GM12865 (cell line): Measurements from ENCODE around the gene GBX2.

Experiments
- DNase-seq: peaks from one replicate; pipeline ENCODE4 v3.0.0; 2010; ENCODE audit warnings: low read depth
- H3K4me3 ChIP-seq: 2 replicates; pipeline ENCODE4 v1.5.1; 2011; ENCODE audit warnings: mild to moderate bottlenecking, low read depth, low read length, control low read depth
- CTCF ChIP-seq: IDR thresholded peaks from 2 replicates; pipeline ENCODE4 v1.5.1; 2011; ENCODE audit warnings: low read length, control low read depth, low read depth, inconsistent platforms; ENCODE audit not compliant: insufficient read depth; ENCODE audit errors: missing control alignments

Gene GBX2

GRCh38 chr2:236190674-236191073, 22.5 kb upstream of the GBX2 start:
- no peak for DNase-seq

GRCh38 chr2:236184701-236185100, 16.5 kb upstream of the GBX2 start:
- no peak for TF ChIP-seq CTCF
- H3K4me3 ChIP-seq, result no peak overlapping the region
- DNase-seq, result no peak

More at GRCh38 chr2:236190674-236191073, 22.5 kb upstream of the GBX2 start:
- no peak overlapping the region for H3K4me3 ChIP-seq
- no peak for TF ChIP-seq CTCF

GRCh38 chr2:236180831-236181453, 12.8 kb upstream of the GBX2 start:
- DNase-seq, result peak; percentile 48
- peak; percentile 58 for TF ChIP-seq CTCF
- no peak overlapping the region for H3K4me3 ChIP-seq

GRCh38 chr2:236180076-236180816, 12.1 kb upstream of the GBX2 start:
- no peak overlapping the region for H3K4me3 ChIP-seq
- no peak for TF ChIP-seq CTCF
- no peak for DNase-seq

- no peak for TF ChIP-seq CTCF
- H3K4me3 ChIP-seq, result no peak overlapping the region
- no peak for DNase-seq
Observed at GRCh38 chr2:236179236-236180075, 11.3 kb upstream of the GBX2 start.

- no peak for TF ChIP-seq CTCF
- H3K4me3 ChIP-seq, result no peak overlapping the region
- no peak for DNase-seq
Observed at GRCh38 chr2:236178890-236179235, 10.7 kb upstream of the GBX2 start.
